Cardiac fibroblast (primary cell): Measurements from ENCODE around the gene IFIT2.
A peak's percentile ranks its signal among the peaks of the same experiment; 100 is the strongest.
"Not testable (repeated sequence)": the region's sequence is repeated elsewhere in the genome, so short reads cannot be mapped to it uniquely, and the experiment has no call there.

Source experiments
- DNase-seq, 2 donors: peaks; one replicate each; pipeline versions ENCODE4 v3.0.0 to v3.0.0-alpha.2; 2010; ENCODE audit warnings: low read depth in 2 of 2
- H3K4me3 ChIP-seq, 2 donors: replicated peaks in 1 of 2; 1 replicate in 1 of 2; 2 replicates in 1 of 2; pipeline ENCODE4 v1.5.1; 2011; ENCODE audit warnings: low read depth in 2 of 2, low read length in 2 of 2, mild to moderate bottlenecking in 2 of 2, moderate library complexity in 1 of 2
- TF ChIP-seq, protein P1 (sequence below): IDR thresholded peaks from one replicate; pipeline ENCODE4 v1.5.1; 2011; ENCODE audit warnings: low read depth, mild to moderate bottlenecking, low read length, inconsistent platforms

Gene IFIT2

DNA sequence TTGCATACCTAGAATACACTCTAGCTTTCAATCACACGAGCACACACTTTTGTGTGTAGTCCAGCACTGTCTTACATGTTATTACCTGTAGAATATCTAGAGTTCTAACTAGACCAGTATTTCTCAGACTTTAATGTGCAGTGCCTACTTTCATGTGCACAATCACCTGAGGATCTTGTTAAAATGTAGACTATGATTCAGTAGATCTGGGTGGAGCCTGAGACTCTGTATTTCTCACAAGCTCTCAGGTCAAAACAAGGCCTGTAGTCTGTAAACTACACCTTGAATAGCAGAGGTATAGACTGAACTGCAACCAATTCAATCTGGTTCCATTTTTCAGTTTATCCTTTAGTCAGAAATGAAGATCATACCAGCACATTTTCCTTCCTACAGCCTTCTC, 11.1 kb downstream of the IFIT2 start:
- no peak for DNase-seq
- TF ChIP-seq, protein P1, sequence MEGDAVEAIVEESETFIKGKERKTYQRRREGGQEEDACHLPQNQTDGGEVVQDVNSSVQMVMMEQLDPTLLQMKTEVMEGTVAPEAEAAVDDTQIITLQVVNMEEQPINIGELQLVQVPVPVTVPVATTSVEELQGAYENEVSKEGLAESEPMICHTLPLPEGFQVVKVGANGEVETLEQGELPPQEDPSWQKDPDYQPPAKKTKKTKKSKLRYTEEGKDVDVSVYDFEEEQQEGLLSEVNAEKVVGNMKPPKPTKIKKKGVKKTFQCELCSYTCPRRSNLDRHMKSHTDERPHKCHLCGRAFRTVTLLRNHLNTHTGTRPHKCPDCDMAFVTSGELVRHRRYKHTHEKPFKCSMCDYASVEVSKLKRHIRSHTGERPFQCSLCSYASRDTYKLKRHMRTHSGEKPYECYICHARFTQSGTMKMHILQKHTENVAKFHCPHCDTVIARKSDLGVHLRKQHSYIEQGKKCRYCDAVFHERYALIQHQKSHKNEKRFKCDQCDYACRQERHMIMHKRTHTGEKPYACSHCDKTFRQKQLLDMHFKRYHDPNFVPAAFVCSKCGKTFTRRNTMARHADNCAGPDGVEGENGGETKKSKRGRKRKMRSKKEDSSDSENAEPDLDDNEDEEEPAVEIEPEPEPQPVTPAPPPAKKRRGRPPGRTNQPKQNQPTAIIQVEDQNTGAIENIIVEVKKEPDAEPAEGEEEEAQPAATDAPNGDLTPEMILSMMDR: no peak
- H3K4me3 ChIP-seq: no peak overlapping the region

- TF ChIP-seq, protein P1: no peak
- H3K4me3 ChIP-seq: no peak overlapping the region
- DNase-seq: no peak
Measured at GRCh38 chr10:89314676-89315075, 12.8 kb downstream of the IFIT2 start.

GRCh38 chr10:89318047-89318446, 16.2 kb downstream of the IFIT2 start:
- H3K4me3 ChIP-seq, DNase-seq: not testable (repeated sequence)

DNA sequence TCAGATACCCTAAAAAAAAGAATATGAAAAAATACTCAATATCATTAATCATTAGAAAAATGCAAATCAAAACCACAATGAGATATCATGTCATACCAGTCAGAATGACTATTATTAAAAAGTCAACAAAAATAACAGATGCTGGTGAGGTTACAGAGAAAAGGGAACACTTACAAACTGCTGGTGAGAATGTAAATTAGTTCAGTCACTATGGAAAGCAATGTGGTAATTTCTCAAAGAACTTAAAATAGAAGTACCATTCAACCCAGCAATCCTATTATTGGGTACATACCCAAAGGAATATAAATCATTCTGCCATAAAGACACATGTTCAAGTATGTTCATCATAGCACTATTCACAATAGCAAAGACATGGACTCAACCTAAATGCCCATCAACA, 23.2 kb downstream of the IFIT2 start:
- not testable (repeated sequence) for DNase-seq, H3K4me3 ChIP-seq

DNA sequence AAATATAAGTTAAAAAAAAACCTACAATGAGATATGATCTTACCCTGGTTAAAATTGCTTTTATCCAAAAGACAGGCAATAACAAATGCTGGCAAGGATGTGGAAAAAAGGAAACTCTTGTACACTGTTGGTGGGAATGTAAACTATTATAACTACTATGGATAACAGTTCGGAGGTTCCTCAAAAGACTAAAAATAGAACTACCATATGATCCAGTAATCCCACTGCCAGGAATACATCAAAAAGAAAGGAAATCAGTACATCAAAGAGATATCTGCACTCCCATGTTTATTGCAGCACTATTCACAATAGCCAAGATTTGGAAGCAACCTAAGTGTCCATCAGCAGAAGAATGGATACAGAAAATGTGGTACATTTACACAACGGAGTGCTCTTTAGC, 24.0 kb downstream of the IFIT2 start:
- H3K4me3 ChIP-seq, DNase-seq: not testable (repeated sequence)

DNA sequence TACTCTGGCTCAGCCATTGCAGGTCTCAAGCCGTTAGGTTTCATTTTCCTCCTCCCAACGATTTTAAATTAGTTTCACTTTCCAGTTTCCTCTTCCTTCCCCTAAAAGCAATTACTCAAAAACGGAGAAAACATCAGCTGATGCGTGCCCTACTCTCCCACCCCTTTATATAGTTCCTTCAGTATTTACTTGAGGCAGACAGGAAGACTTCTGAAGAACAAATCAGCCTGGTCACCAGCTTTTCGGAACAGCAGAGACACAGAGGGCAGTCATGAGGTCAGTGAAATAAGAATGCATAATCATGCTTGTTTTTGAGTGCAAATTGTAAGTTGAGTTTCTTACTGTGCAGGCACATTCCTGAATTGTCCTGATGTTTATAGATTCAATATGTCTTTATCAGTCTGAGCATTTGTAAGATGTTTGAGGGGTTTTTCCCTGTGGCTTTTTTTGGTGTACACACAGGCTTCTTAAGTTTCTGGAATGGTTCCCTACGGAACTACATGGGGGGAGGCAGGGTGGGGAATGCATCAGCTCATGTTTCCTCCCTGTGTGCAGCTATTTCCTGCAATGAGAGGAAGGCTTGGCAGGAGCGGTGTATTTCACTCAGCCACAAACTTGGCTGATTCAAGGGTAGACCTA, 26.1 kb downstream of the IFIT2 start, which contains the start of gene IFIT3:
IFIT3 (plus strand) TSS at position 195 of the 639 bp plus-strand sequence; CDS start at position 272, 77 bp downstream.
- DNase-seq: peak; percentile 96
- TF ChIP-seq, protein P1: no peak
- peak within 1 kb of the TSS; percentile 22 to 52 for H3K4me3 ChIP-seq

DNA sequence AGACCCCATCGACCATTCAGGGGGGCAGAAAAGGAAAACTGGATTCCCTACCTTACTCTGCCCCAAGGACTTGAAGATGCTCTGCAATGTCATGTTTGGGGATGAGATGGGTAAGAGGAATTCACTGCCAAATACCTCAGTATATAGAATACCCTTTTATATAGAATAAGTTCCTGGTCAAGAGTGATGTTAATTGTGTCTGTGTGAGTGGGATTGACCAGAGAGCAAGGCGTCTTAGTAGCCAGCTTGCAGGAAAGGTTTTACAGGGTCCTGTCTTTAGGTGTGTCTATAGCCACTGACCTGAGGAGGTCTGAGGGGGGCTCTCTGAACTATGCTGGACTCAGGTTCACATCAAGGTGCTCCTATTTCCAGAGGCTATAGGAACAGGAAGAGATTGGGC, 27.3 kb downstream of the IFIT2 start:
- TF ChIP-seq, protein P1: no peak
- H3K4me3 ChIP-seq: no peak overlapping the region
- no peak for DNase-seq

DNA sequence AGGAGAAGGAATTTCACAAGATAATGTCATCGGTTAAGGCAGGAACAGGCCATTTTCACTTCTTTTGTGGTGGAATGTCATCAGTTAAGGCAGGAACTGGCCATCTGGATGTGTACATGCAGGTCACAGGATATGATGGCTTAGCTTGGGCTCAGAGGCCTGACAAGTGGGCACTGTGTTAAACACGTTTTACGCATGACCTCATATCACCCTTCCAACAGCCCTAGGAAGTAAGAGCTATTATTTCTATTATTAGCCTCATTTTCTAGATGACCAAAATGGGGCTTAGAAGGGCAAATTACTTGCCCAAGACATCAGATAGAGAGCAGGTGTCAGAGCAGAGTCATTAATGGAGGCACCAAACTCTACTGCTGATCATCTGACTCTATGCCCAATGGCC, 28.2 kb downstream of the IFIT2 start:
- DNase-seq, H3K4me3 ChIP-seq: not testable (repeated sequence)

GRCh38 chr10:89330537-89331212, 28.8 kb downstream of the IFIT2 start:
- TF ChIP-seq, protein P1: no peak
- H3K4me3 ChIP-seq: no peak overlapping the region
- DNase-seq: no peak

- H3K4me3 ChIP-seq: peak overlapping the region in 1 of 2 donors; percentile 28
- not testable (repeated sequence) for DNase-seq
Measured at GRCh38 chr10:89331487-89332122, 29.8 kb downstream of the IFIT2 start.
